NT2/D1 (cell line): Measurements from ENCODE around the gene MARCHF3.

ENCODE experiments used
- DNase-seq: peaks from one replicate; pipeline ENCODE4 v3.0.0-alpha.2; 2011; ENCODE audit warnings: low read depth, low spot score
- H3K27me3 ChIP-seq: 2 replicates; pipeline ENCODE4 v1.6.0; 2011; ENCODE audit warnings: mild to moderate bottlenecking; ENCODE audit not compliant: insufficient read length, insufficient read depth
- H3K36me3 ChIP-seq: 2 replicates; pipeline ENCODE4 v1.6.1; 2011; ENCODE audit warnings: mild to moderate bottlenecking, low read length, mixed read lengths; ENCODE audit not compliant: insufficient read depth, insufficient read length
- H3K4me1 ChIP-seq: 2 replicates; pipeline ENCODE4 v1.5.1; 2011; ENCODE audit not compliant: insufficient read depth, insufficient read length
- H3K4me3 ChIP-seq: 2 replicates; pipeline ENCODE4 v1.5.1; 2011; ENCODE audit warnings: low read depth; ENCODE audit not compliant: insufficient read length
- H3K9ac ChIP-seq: 2 replicates; pipeline ENCODE4 v1.6.0; 2011; ENCODE audit warnings: low read depth; ENCODE audit not compliant: insufficient read length
- H3K9me3 ChIP-seq: 2 replicates; pipeline ENCODE4 v1.5.1; 2011; ENCODE audit warnings: mild to moderate bottlenecking, low read length; ENCODE audit not compliant: insufficient read depth
- SUZ12 ChIP-seq: IDR thresholded peaks from 2 replicates; pipeline ENCODE4 v1.6.1; 2011; ENCODE audit not compliant: insufficient read length, insufficient read depth; ENCODE audit errors: extremely low read depth
- YY1 ChIP-seq: IDR thresholded peaks from 2 replicates; pipeline ENCODE4 v1.6.1; 2011; ENCODE audit not compliant: insufficient read length, insufficient read depth
- ZNF274 ChIP-seq: IDR thresholded peaks from 2 replicates; pipeline ENCODE4 v1.6.1; 2011; ENCODE audit warnings: mild to moderate bottlenecking, low read depth, low read length

The MARCHF3 gene

DNA sequence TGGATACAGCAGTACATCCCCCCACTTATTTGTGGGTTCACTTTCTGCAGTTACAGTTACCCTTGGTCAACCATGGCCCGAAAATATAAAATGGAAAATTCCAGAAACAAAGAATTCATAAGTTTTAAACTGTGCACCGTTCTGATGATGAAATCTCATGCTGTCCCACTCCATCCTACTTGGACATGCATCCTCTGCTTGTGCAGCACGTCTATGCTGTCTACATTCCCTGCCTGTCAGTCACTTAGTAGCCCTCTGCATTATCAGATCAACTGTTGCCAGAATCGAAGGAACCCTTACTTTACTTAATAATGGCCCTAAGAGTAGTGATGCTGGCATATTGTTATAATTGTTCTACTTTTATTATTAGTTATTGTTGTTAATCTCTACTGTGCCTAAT lies 14.6 kb downstream of the MARCHF3 start:
- Histone ChIP-seq H3K36me3 (no peaks in the 10 kb centered on the region), H3K4me3 (no peak overlapping the region), H3K27me3 (no peaks in the 10 kb centered on the region), H3K9me3 (no peaks in the 10 kb centered on the region), H3K4me1 (no peaks in the 10 kb centered on the region), H3K9ac (no peak overlapping the region)
- no peak for DNase-seq
- no peak for TF ChIP-seq YY1
- no peak for TF ChIP-seq ZNF274
- no peak for TF ChIP-seq SUZ12

GRCh38 chr5:127014573-127014972 lies 15.8 kb downstream of the MARCHF3 start:
- H3K4me3 ChIP-seq, result no peak overlapping the region
- H3K9me3 ChIP-seq, result no peaks in the 10 kb centered on the region
- H3K36me3 ChIP-seq, result no peaks in the 10 kb centered on the region
- TF ChIP-seq SUZ12 (no peak), YY1 (no peak), ZNF274 (no peak)
- no peak for DNase-seq
- H3K4me1 ChIP-seq, result no peaks in the 10 kb centered on the region
- no peaks in the 10 kb centered on the region for H3K27me3 ChIP-seq
- no peak overlapping the region for H3K9ac ChIP-seq

DNA sequence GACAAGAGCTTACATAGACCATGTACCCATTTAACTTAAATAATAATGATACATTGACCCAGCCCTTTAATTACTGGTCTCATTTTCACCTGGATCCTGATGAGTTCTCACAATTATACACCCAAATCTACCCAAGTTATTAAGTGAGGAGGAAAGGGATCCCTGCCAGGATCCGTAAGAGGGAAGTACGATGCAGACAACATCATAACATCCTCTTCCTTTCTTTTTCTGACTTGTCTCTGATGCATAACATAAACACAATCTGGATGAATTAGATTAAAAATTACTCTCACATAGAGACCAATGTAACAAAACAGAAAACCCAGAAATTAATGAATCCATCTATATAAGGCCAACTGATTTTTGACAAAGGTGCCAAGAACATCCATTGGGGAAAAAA lies 17.0 kb downstream of the MARCHF3 start:
- H3K36me3 ChIP-seq, result no peaks in the 10 kb centered on the region
- H3K4me1 ChIP-seq, result no peaks in the 10 kb centered on the region
- H3K9ac ChIP-seq, result no peak overlapping the region
- no peak overlapping the region for H3K4me3 ChIP-seq
- TF ChIP-seq ZNF274 (no peak), YY1 (no peak), SUZ12 (no peak)
- no peak for DNase-seq
- H3K27me3 ChIP-seq, result no peaks in the 10 kb centered on the region
- no peaks in the 10 kb centered on the region for H3K9me3 ChIP-seq

GRCh38 chr5:127012916-127013315 lies 17.4 kb downstream of the MARCHF3 start:
- no peak for TF ChIP-seq ZNF274
- no peak for TF ChIP-seq YY1
- no peak for TF ChIP-seq SUZ12
- no peak overlapping the region for H3K4me3 ChIP-seq

DNA sequence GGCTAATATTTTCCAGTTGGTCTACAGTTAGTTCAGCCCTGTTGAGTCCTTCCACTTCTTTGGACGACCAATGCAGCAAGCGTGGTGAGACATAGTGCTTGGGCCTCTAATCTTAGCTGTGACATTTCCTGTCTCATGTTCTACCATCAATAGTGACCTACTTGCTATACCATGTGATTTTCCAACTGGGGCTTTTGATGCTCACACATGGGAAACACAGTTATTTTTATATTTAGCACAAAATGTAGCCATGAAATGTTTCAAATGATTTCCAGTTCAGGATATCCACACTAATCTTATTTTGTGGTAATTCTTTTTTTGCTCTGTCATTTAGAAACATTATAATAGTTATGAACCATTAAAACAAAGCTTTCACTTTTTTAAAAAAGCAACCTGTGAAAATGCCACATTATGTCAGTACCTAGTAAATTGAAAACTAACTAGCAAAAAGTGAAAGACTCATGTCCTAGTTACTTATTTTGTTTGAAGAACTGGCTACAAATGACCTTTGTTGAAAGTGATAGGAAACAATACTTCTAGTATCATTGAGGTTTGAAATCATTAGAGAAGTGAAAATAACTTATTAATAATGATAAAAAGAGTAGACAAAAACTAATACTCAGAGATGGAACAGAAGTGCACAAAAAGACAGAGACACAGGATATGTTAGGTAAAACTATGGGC lies 18.3 kb downstream of the MARCHF3 start:
- Histone ChIP-seq H3K9me3 (no peaks in the 10 kb centered on the region), H3K4me1 (no peaks in the 10 kb centered on the region)
- DNase-seq, result no peak

More at GRCh38 chr5:127012916-127013315, 17.4 kb downstream of the MARCHF3 start:
- Histone ChIP-seq H3K9ac (no peak overlapping the region), H3K9me3 (no peaks in the 10 kb centered on the region), H3K4me1 (no peaks in the 10 kb centered on the region), H3K27me3 (no peaks in the 10 kb centered on the region), H3K36me3 (no peaks in the 10 kb centered on the region)
- DNase-seq, result no peak

DNA sequence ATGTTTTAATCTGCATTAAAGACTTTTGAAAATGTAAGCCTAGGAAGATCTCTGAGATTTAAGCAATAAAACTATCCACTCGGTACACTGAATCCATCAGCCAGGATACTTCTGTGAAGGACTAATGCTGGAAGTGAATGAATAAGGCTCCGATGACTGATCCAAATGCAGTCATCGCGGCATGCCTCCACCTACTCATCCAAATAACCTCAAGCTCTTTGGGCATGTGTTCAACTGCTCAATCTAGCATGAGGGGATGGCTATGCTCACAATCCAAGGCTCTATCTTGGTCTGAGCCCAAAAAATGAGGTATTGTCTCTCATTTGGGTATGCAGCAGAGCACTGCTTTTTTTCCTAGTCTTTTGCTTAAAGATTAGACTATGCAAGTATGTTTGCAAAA lies 19.2 kb downstream of the MARCHF3 start:
- no peak for TF ChIP-seq YY1
- no peak for TF ChIP-seq SUZ12
- TF ChIP-seq ZNF274, result no peak
- H3K4me3 ChIP-seq, result no peak overlapping the region
- H3K27me3 ChIP-seq, result no peaks in the 10 kb centered on the region
- DNase-seq, result no peak
- no peaks in the 10 kb centered on the region for H3K4me1 ChIP-seq
- no peaks in the 10 kb centered on the region for H3K36me3 ChIP-seq
- no peaks in the 10 kb centered on the region for H3K9me3 ChIP-seq
- H3K9ac ChIP-seq, result no peak overlapping the region

More for the DNA sequence above, 18.3 kb downstream of the MARCHF3 start:
- Histone ChIP-seq H3K4me3 (no peak overlapping the region), H3K27me3 (no peaks in the 10 kb centered on the region), H3K9ac (no peak overlapping the region), H3K36me3 (no peaks in the 10 kb centered on the region)
- no peak for TF ChIP-seq SUZ12
- TF ChIP-seq YY1, result no peak
- no peak for TF ChIP-seq ZNF274

DNA sequence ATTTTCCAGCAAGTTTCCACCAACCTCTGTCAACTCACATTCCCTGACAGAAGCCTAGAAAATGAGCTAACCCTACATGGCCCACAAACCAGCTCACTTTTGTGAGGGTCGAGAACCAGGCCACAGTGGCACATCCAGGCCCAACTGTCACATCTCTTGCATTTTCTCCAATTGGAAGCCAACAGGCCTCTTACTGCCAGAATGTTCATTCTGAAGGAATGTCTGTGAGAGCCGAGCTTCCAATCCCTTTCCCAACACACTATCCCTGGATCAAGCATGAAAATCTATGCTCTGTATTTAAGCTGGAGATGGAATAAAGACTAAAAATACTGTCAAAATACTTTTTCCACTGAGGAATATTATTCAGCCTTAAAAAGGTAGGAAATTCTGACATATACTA lies 20.0 kb downstream of the MARCHF3 start:
- H3K9ac ChIP-seq, result no peak overlapping the region
- DNase-seq, result no peak

More for the DNA sequence above, 20.0 kb downstream of the MARCHF3 start:
- TF ChIP-seq SUZ12 (no peak), ZNF274 (no peak), YY1 (no peak)
- Histone ChIP-seq H3K27me3 (no peaks in the 10 kb centered on the region), H3K4me1 (no peaks in the 10 kb centered on the region), H3K4me3 (no peak overlapping the region), H3K36me3 (no peaks in the 10 kb centered on the region), H3K9me3 (no peaks in the 10 kb centered on the region)
